Measurements from ENCODE around the gene PLEKHM1.

Gene PLEKHM1

DNA sequence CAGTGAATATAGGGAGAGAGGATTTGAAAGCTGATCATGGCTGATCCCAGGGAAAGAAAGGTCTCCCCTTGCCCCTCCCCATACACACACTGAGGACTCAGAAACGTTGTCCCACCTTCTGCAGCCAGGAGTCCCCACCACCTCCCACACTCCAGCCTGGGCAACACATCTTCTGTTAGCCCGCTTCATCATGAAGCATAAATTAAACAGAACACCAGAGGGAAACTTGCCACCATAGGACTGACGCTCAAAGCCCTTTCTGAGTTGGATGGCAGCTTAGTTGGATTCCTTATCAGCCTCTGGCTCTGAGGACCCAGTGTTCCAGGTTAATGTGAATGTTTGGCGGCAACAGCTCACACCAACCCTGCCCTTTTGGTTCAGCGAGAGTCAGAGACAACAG lies 91.7 kb downstream of the PLEKHM1 start:
- DNase-seq (ENCODE audit: low read depth): no peak

GRCh38 chr17:45397796-45398195 lies 92.7 kb downstream of the PLEKHM1 start:
- DNase-seq (ENCODE audit: low read depth): no peak

DNA sequence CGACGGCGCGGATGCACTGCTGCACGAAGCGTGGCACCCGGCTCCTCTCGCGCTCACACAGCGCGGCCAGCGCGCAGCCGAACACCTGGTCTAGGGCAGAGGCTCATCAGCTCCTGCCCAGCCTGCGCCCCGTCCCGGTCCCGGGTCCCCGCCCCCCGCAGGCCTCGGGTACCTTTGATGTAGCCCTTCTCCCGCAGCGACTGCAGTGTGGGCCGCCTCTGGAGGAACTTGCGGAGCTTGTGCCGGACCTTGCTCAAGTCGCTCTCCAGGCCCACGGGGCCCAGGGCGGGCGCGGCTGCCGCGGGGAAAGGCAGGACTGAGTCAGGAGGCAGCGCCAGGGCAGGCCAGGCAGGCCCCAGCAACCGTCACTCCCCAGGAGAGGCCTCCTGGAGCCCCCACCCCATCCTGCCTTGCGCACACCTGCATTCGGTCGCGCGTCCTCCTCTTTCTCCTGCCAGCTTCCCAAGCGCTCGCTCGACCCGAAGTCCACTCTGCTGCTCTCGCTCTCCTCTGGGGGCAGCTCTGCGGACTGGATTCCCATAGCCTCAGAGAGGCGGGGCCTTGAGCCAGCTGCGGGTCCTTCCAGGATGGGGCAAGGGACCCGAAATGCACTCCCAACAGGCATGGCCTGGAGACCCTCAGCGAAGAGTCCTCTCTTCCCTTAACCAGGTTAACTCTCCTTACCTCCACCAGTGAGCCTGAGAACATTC lies 93.9 kb downstream of the PLEKHM1 start:
- no peak for DNase-seq (ENCODE audit: low read depth)

- DNase-seq (ENCODE audit: low read depth): no peak
Observed at GRCh38 chr17:45395569-45396415, 94.7 kb downstream of the PLEKHM1 start.

GRCh38 chr17:45394913-45395568 lies 95.5 kb downstream of the PLEKHM1 start:
- DNase-seq (ENCODE audit: low read depth): peak; percentile 31

DNA sequence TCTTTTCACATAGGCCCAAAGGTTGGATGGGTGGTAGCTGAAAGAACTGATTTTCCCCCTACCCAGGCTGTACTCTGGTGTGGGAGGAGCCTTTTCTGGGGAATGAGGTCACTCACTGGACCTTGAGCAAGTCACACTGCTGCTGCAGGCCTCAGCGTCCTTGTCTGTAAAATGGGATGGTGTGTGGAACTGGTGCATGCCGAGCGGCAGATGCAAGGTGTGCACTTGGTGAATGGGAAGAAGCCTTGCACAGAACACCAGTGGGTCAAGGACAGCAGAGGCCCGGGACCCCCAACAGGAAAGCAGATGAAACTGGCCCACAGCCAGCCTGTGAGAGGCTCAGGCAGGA lies 96.0 kb downstream of the PLEKHM1 start:
- DNase-seq (ENCODE audit: low read depth): no peak

DNA sequence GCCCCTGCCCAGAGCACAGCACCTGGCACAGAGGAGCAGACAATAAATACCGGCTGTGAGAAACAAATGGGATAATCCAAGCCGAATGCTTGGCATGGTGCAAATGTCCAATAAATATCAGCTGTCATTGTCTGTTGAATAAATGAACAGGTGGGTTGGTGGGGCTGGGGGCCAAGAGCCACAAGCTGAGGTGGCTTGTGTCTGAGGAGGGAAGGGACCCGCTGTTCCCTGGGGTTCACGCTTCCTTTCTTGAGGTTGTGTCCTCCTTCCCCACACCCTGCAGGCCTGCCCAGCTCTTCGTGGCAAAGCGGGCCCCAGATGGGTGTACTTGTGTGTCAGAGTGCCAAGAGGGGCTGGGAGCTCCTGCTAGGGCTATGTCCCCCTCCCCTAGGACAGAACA lies 96.4 kb downstream of the PLEKHM1 start:
- no peak for DNase-seq (ENCODE audit: low read depth)

- DNase-seq (ENCODE audit: low read depth): no peak
Observed at GRCh38 chr17:45393411-45393810, 97.1 kb downstream of the PLEKHM1 start.

- no peak for DNase-seq (ENCODE audit: low read depth)
Observed at GRCh38 chr17:45391918-45392317, 98.6 kb downstream of the PLEKHM1 start.

DNA sequence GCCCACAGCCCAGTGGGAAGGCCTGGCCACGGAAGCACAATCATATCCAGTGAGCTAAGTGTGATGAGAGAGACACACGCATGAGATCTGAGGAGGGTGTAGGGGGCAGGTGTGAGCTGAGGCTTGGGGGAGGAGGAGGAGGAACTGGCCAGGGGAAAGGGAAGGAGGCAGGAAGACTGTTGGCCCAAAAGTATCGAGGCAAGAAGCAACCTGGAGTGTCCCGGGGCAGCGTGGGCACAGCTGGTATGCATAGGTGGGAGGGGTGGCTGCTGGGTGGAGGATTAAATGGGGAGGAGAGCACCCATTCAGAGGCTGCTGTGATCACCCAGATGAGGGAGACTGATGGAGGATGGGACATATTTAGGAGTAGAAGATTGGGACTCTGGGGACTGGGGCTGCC lies 99.2 kb downstream of the PLEKHM1 start:
- DNase-seq (ENCODE audit: low read depth): no peak

DNA sequence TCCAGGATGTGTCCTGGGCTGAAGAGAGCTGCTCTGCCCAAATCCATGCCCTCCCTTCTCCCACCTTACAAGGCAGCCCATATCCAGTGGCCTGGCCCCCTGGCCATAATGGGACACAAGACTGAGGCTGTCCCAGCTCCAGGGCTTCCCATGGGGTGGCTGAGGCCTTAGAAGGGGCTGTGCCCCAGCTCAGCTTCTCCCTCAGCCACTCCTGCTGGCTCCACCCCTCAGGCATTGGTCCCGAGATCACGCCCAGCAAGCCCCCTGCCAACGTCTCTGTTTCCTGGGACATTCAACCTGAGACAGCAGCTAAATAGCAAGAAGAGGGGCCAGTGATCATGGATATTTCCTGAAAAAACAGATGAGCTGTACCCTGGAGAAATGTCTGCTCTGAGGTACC lies 101.2 kb downstream of the PLEKHM1 start:
- DNase-seq (ENCODE audit: low read depth): no peak

- DNase-seq (ENCODE audit: low read depth): peak; percentile 19
Observed at GRCh38 chr17:45388604-45389325, 101.8 kb downstream of the PLEKHM1 start.

GRCh38 chr17:45387739-45388138 lies 102.8 kb downstream of the PLEKHM1 start:
- DNase-seq (ENCODE audit: low read depth): no peak

DNA sequence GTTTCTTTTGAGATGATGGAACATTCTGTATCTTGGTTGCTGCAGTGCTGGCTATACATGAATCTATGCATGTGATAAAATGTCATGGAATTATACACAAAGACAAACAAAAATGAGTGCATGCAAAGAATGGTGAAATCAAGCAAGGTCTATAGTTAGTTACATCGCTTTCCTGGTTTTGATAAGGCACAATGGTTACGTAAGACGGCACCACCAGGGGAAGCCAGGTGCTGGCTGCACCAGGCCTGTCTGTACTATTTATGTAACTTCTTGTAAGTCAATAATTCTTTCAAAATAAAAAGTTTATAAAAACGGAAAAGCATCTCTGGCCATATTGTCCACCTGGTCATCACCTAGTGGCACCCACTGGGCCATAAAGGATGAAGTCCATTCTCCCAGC lies 104.3 kb downstream of the PLEKHM1 start:
- no peak for DNase-seq (ENCODE audit: low read depth)

Measured in stromal cell of bone marrow (primary cell).